ENCODE measurements around the gene NFILZ. TPM values are rescaled to one million over a fixed set of nuclear protein-coding genes. Genes with fewer than 3 reads are reported as not detected.
A peak's percentile ranks its signal among the peaks of the same experiment; 100 is the strongest.

The NFILZ gene
- total RNA-seq, 4 donors from 2014 or later: not detected

GRCh38 chr19:8605514-8605913 lies 24.9 kb upstream of the NFILZ start:
- no peak for DNase-seq (ENCODE audit: low spot score)
- no peak for TF ChIP-seq CTCF (IDR thresholded peaks at IDR 0.05)
- ATAC-seq (ENCODE audit: low FRiP score): no peak

GRCh38 chr19:8607386-8607785 lies 23.0 kb upstream of the NFILZ start:
- no peak for TF ChIP-seq CTCF (IDR thresholded peaks at IDR 0.05)
- ATAC-seq (ENCODE audit: low FRiP score) (no peak), DNase-seq (ENCODE audit: low spot score) (no peak)

- no peak for TF ChIP-seq CTCF (IDR thresholded peaks at IDR 0.05)
- DNase-seq (ENCODE audit: low spot score) (no peak), ATAC-seq (ENCODE audit: low FRiP score) (peak; percentile 15)
Observed at GRCh38 chr19:8608941-8609278, 21.5 kb upstream of the NFILZ start.

GRCh38 chr19:8609279-8610040 lies 21.0 kb upstream of the NFILZ start:
- DNase-seq (ENCODE audit: low spot score): peak; percentile 44
- no peak for TF ChIP-seq CTCF (IDR thresholded peaks at IDR 0.05)

GRCh38 chr19:8610041-8610935 lies 20.1 kb upstream of the NFILZ start, which contains the start of gene ADAMTS10:
ADAMTS10 (minus strand) TSS chr19:8610715; CDS start chr19:8605710, 5,005 bp downstream.
- DNase-seq (ENCODE audit: low spot score): no peak
- no peak for ATAC-seq (ENCODE audit: low FRiP score)

More at GRCh38 chr19:8609279-8610040, 21.0 kb upstream of the NFILZ start:
- peak; percentile 46 for ATAC-seq (ENCODE audit: low FRiP score)

GRCh38 chr19:8610936-8611300 lies 19.5 kb upstream of the NFILZ start:
- ATAC-seq (ENCODE audit: low FRiP score) (no peak), DNase-seq (ENCODE audit: low spot score) (no peak)
- no peak for TF ChIP-seq CTCF (IDR thresholded peaks at IDR 0.05)

More at GRCh38 chr19:8610041-8610935, 20.1 kb upstream of the NFILZ start, which contains the start of gene ADAMTS10:
- TF ChIP-seq CTCF (IDR thresholded peaks at IDR 0.05): no peak

Data from omental fat pad (tissue), 4 donors.